HepG2 (cell line): ENCODE data around the gene SNIP1. TPM values are rescaled to one million over a fixed set of nuclear protein-coding genes. Genes with fewer than 3 reads are reported as not detected.

Experiments
- ARNT2 ChIP-seq: sonication (generic); formaldehyde crosslinking; IDR thresholded peaks from 2 replicates; pipeline ENCODE4 v1.8.0; 2022; ENCODE audit warnings: mild to moderate bottlenecking, low read depth, missing genetic modification reagents, moderate library complexity
- GABPB1 ChIP-seq: IDR thresholded peaks from 2 replicates; pipeline ENCODE4 v1.6.1; 2016; ENCODE audit warnings: mild to moderate bottlenecking, missing genetic modification reagents, moderate library complexity, missing compliant biosample characterization
- IKZF5 ChIP-seq: IDR thresholded peaks from 2 replicates; pipeline ENCODE4 v1.6.1; 2018; ENCODE audit warnings: missing genetic modification reagents, mild to moderate bottlenecking, missing compliant biosample characterization
- IRF9 ChIP-seq: sonication (generic); formaldehyde crosslinking; IDR thresholded peaks from 2 replicates; pipeline ENCODE4 v1.8.0; 2022; ENCODE audit warnings: missing genetic modification reagents, mild to moderate bottlenecking, borderline replicate concordance
- MED8 ChIP-seq: sonication (generic); formaldehyde crosslinking; IDR thresholded peaks from 2 replicates; pipeline ENCODE4 v1.8.1; 2023; ENCODE audit warnings: mild to moderate bottlenecking, missing genetic modification reagents; ENCODE audit not compliant: insufficient replicate concordance
- NFYC ChIP-seq: IDR thresholded peaks from 2 replicates; pipeline ENCODE4 v1.6.1; 2016; ENCODE audit warnings: missing genetic modification reagents, missing compliant biosample characterization
- POGZ ChIP-seq: sonication (generic); formaldehyde crosslinking; IDR thresholded peaks from 2 replicates; pipeline ENCODE4 v1.4.0; 2020; ENCODE audit warnings: mild to moderate bottlenecking, missing genetic modification reagents
- THAP9 ChIP-seq: sonication (generic); formaldehyde crosslinking; IDR thresholded peaks from 2 replicates; pipeline ENCODE4; 2020; ENCODE audit warnings: missing genetic modification reagents, mild to moderate bottlenecking, borderline replicate concordance
- TIGD3 ChIP-seq: sonication (generic); formaldehyde crosslinking; IDR thresholded peaks from 2 replicates; pipeline ENCODE4 v1.5.1; 2020; ENCODE audit warnings: mild to moderate bottlenecking, missing genetic modification reagents, borderline replicate concordance
- U2AF2 ChIP-seq: fragments of 200-400 bp; formaldehyde crosslinking; IDR thresholded peaks from 2 replicates; pipeline ENCODE4 v1.6.1; 2017; ENCODE audit warnings: low read depth, mild to moderate bottlenecking, low read length
- ZBTB4 ChIP-seq: sonication (generic); formaldehyde crosslinking; IDR thresholded peaks from 2 replicates; pipeline ENCODE4 v1.4.0; 2020; ENCODE audit warnings: missing genetic modification reagents, mild to moderate bottlenecking, borderline replicate concordance
- ZNF136 ChIP-seq: sonication (generic); formaldehyde crosslinking; IDR thresholded peaks from 2 replicates; pipeline ENCODE4 v1.8.1; 2022; ENCODE audit warnings: low read depth, mild to moderate bottlenecking, moderate library complexity, missing genetic modification reagents
- ZNF235 ChIP-seq: sonication (generic); formaldehyde crosslinking; IDR thresholded peaks from 2 replicates; pipeline ENCODE4 v1.8.1; 2023; ENCODE audit warnings: mild to moderate bottlenecking, missing genetic modification reagents, borderline replicate concordance
- ZNF263 ChIP-seq: sonication (generic); formaldehyde crosslinking; IDR thresholded peaks from 2 replicates; pipeline ENCODE4 v1.4.0; 2020; ENCODE audit warnings: missing genetic modification reagents
- ZNF317 ChIP-seq: sonication (generic); formaldehyde crosslinking; IDR thresholded peaks from 2 replicates; pipeline ENCODE4 v1.5.0; 2020; ENCODE audit warnings: mild to moderate bottlenecking, missing genetic modification reagents
- ZNF776 ChIP-seq: sonication (generic); formaldehyde crosslinking; IDR thresholded peaks from 2 replicates; pipeline ENCODE4 v1.4.0; 2020; ENCODE audit warnings: mild to moderate bottlenecking, missing genetic modification reagents
- polyA plus RNA-seq, 8 experiments: library from polyadenylated mRNA; depleted of rRNA in 3 of 8; stranded (reverse) in 7 of 8; unstranded in 1 of 8; fragments of >200 nt; fragmentation: Illumina TruSeq in 4 of 8; extraction: Trizol in 4 of 8; gene quantifications; 2 replicates each; pipeline versions ENCODE4 v1.2.1 to v1.2.3, GENCODE V29; 2011 to 2016; ENCODE audit warnings: low read depth in 4 of 8, missing spikeins in 1 of 8, mixed read lengths in 1 of 8; ENCODE audit not compliant: insufficient read depth in 1 of 8
- total RNA-seq, 5 experiments: library from RNA; depleted of rRNA; stranded (reverse); fragments of >200 nt; fragmentation: Illumina TruSeq; extraction: Trizol; gene quantifications; 2 replicates each; pipeline ENCODE4 v1.2.3, GENCODE V29; 2016; ENCODE audit warnings: low read depth in 1 of 5

Gene SNIP1
- total and polyA plus RNA-seq, 2 of the 13 experiments (the other 11 are each of a cell fraction or from before 2014, with no cell fraction given): 5.5 to 11.2 TPM

GRCh38 chr1:37514350-37515184 is 39.5 kb downstream of the SNIP1 start, which contains the start of gene MEAF6 (continued):
- TF ChIP-seq ZNF235 (CRISPR knock-in tag): no peak
- peak; percentile 10 for TF ChIP-seq MED8 (CRISPR knock-in tag)
- TF ChIP-seq ZNF776 (CRISPR knock-in tag): peak; percentile 79; the same call in 1 of the 2 replicates
- peak; percentile 75; the same call in 1 of the 2 replicates for TF ChIP-seq GABPB1
- no peak for TF ChIP-seq NFYC (CRISPR knock-in tag)
- TF ChIP-seq ZNF263 (CRISPR knock-in tag): peak; percentile 78
- TF ChIP-seq U2AF2: no peak
- TF ChIP-seq IRF9 (CRISPR knock-in tag): peak; percentile 76; the same call in 1 of the 2 replicates
- peak; percentile 79; the same call in 1 of the 2 replicates for TF ChIP-seq ARNT2 (CRISPR knock-in tag)
- TF ChIP-seq THAP9 (CRISPR knock-in tag): no peak; the same call in 1 of the 2 replicates
- TF ChIP-seq IKZF5 (CRISPR knock-in tag): 0 out of 2 replicates have a peak, but pooled peaks have one; percentile 52
- TF ChIP-seq TIGD3 (CRISPR knock-in tag): no peak; the same call in 1 of the 2 replicates
- 0 out of 2 replicates have a peak, but pooled peaks have one; percentile 17 for TF ChIP-seq ZNF317
- TF ChIP-seq ZNF136 (CRISPR knock-in tag): no peak
- peak; percentile 41 for TF ChIP-seq POGZ (CRISPR knock-in tag)
- peak; percentile 21; the same call in 1 of the 2 replicates for TF ChIP-seq ZBTB4 (CRISPR knock-in tag)
